GM18520 (cell line): Measurements from ENCODE around the gene MTARC1.

Experiments used
- ATAC-seq: cut with Tn5 transposase; IDR thresholded peaks from one replicate; pipeline ENCODE4 v1.9.1; 2021; ENCODE audit not compliant: unreplicated experiment

Gene MTARC1

DNA sequence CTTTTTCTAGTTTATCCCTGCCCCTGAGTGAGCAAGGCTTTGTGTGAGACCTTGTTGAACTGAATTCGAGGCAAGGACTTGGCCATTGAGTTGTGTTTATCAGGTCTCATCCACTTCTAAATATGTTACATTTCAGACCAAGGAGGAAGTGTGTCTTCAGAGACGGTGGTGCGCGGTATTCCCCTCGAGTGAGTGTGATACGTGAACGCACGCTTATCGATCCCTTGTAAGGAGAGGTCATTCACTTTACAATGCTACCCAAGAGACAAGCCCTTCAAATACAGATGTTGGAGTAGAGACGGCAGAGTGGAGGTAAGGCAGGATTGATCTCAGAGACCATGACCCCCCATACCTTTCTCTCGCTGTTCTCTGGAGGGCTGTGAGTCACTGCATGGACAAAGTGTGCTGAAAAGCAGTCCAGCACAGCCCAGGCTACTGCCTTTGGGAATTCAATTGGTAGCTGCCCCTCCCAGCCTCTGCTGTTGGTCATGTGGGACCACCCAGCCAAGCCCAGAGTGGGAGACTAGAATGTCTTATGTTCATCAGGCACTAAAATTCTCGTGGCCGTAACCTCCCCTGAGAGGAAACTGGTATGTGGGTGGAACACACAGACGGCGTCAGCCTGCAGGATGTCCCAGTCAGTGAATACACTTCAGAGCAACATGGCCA lies 16.3 kb upstream of the MTARC1 start:
- ATAC-seq, result peak; percentile 33

DNA sequence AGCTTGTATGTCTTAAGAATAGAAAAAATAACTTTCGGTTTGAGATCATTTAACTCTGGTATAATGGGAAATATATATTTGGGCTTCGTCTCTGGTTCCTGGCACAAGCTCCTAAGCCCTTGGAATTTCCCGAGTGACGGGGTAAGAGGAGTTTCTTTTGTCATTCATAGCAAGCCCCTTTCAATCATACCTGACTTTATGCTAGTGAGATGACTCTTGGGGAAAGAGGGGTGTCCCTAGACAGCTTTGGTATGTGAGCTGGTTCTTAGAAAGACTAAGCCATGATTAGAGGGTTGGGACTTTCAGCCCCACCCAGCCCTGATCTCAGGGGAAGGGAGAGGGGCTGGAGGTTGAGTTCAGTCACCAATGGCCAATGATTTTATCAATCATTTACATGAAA lies 13.9 kb upstream of the MTARC1 start:
- no peak for ATAC-seq

DNA sequence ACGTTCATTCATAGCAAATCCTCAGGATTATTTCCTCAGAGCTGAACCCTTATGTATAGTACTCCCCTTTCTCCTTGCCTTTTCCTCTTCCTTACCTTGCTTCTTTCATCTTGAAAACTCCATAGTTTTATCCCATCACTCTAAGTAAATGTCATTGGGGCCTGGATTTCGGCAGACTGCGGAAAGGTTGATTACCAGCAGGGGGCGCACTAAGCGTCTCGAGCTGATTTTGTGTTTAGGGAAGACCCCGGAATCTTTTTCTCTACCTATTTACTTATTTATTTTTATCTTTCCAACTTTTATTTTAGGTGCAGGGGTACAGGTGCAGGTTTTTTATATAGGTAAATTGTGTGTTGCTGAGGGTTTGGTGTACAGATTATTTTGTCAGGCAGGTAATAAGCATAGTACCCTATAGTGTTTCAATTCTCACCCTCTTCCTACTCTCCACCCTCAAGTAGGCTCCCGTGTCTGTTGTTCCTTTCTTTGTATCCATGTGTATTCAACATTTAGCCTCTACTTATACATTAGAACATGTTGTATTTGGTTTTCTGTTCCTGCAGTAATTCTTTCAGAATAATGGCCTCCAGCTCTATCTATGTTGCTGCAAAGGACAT lies 11.4 kb upstream of the MTARC1 start:
- ATAC-seq, result no peak

DNA sequence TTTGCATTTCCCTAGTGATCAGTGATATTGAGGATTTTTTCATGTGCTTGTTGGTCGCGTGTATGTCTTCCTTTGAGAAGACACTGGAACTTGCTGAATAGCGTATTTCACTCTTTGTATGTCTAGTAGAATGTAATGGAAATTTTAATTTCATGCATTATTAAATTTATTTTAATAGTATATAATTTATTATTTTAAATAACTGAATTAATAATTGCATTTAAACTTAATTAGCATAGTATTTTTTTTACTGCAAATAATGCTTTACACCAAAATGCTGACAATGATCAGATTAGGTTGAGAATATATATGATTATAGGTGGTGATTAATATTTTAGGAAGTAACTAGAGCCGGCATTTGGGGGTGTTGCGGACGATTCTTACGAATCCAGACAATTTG lies 10.5 kb upstream of the MTARC1 start:
- ATAC-seq, result no peak

DNA sequence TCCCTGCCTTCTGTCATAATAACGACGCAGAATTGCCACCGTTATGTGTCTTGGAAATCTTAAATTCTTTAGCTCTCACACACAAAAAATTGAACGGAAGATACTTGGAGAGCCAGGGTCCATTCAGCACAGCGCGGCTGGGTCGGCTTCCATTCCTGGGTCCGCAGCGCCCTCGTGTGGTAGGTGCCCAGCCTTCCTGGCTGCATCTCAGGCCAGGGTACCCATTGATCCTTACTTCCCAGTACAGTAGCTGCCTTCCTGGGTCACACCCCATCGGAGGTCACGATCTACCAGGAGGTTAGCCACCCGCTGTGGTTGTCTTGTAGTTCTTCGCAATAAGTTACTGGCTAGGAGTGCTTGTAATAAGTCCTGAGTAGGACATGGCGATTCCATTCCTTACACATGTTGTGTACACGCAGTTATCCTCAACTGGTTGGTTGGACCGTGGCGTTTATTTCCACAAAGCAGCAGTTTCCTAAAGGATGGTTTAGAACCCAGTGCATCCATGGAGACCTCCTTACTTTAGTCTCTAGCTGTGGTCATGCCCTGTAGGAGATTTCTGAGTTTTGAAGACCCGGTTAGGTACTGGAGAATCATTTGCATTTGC lies 9.9 kb upstream of the MTARC1 start:
- peak; percentile 42 for ATAC-seq

DNA sequence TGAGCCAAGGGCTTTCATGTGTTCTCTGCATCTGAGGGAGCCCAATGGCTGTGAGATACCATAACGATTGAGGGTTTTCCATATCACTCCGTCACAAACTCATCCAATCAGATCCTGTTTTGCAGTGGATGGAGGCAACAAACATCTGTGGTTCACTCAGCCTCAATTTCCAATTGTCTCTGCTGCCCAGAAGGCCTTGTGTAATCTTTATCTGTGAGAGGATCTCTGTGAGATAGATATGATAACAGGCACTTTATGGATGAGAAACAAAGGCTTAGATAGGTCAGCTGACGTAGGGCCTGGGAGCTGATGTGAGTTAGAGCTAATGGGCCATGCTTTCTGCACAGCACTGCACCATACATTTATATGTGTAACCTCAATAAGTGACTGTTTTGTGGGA lies 3.3 kb upstream of the MTARC1 start:
- ATAC-seq, result no peak

DNA sequence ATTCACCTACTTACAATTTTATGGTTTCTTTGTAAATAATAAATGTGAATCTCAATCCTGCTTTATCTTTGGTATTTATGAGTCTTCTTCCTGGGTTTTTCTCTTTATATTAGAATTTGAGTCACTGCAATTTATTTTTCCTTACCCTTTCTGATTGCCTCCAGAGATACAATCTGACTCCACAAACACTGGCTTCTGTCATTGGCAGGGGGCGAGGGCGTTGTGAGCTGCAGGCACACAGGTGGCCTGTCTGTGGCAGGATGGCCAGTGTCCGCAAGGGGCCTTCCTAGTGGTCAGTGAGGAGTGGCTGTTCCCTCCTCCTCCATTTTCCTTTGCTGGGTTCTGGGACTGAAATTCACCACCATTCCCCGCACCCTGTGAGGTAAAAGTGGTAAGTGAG lies 2.0 kb upstream of the MTARC1 start:
- ATAC-seq, result no peak

DNA sequence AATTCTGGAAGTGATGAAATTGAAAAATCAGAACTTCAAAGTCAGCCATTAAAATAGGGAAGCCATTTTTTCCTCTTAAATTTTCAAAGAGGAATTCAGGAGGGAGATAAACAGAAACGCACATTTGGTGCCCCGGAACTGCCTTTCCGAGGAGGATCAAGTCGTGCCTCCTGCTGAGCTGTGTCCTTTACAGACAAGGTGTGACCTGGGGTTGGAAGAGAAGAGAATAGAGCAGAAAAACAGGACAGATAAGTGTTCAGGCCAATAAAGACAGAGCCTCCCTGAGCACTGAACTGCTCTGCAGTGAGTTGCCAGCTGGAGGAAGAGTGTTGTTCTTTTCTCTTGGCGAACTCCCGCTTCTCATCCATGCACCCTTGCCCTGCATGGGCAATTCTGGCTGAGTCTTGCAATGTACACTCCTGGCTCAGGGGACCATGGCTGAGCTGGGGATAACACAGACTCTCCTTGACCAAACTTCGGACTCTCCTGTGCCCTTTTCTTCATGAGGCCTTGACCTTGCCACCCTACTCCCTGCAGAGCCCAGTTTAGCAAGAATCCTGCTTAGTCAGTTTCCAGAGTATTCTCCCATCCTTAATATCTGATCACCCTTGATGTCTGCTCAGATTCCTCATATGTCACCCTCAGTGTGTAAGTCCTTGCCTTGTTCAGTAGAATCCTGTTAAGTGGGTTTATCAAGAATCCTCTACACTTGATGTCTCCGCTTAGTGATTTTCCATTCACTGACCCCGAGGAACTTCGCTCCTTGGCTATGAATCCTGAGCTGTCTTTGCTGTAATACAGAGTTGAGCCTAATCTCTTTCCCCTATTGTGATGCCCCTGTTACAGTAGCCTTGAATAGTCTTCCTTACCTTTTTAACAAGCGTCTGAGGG lies 1.3 kb upstream of the MTARC1 start:
- no peak for ATAC-seq

DNA sequence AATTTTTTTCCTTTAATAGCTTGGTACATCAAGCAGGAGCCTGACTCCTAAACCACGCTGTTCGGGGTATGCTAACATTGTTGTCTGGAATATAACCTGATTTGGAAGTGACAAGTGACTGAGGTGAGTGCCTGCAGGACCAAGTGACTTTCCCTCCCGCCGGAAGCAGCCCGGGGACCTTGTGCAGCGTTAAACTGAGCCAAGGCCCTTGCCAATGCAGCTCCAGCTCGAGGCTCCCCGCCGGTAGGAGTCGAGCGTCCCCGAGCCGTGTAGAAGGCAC lies 716 bp upstream of the MTARC1 start:
- ATAC-seq, result no peak

DNA sequence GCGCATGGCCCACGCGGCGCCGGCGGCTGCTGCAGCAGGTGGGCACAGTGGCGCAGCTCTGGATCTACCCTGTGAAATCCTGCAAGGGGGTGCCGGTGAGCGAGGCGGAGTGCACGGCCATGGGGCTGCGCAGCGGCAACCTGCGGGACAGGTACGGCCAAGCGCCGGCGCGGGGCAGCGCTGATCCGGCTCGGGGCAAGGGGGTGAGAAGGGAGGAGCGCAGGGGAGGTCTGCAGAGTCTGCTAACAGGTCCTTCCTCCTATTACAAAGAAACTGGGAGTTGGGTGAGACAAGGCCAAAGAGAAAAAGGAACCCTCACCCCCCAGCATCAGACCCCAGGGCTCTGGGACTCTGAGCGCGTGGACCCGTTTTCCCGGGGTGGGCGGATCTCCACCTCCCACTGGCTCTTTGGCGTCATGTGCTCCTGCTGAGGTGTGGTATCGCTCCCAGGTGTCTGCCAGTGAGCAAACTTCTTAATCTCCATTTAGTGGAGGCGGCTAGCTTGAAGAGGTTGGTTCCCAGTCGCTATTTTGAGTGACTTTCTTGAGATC lies 431 bp downstream of the MTARC1 start:
- no peak for ATAC-seq

DNA sequence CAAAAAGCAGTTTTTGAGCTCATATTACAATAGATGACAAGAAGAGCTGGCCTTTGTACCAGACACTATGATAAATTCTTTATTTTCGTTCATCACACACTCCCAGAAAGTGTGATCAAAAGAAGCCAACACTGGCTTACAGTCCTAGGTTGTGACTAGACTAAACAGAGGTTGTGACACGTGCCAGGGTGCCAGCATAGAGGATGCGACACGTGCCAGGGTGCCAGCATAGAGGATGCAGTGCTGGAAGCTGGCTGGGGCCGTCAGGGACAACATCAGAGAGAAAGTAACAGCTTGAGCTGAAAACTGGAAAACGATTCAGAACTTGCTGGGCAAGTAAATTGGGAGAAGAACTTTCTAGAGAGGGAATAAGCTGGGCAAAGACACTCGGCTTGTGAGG lies 2.2 kb downstream of the MTARC1 start:
- no peak for ATAC-seq

DNA sequence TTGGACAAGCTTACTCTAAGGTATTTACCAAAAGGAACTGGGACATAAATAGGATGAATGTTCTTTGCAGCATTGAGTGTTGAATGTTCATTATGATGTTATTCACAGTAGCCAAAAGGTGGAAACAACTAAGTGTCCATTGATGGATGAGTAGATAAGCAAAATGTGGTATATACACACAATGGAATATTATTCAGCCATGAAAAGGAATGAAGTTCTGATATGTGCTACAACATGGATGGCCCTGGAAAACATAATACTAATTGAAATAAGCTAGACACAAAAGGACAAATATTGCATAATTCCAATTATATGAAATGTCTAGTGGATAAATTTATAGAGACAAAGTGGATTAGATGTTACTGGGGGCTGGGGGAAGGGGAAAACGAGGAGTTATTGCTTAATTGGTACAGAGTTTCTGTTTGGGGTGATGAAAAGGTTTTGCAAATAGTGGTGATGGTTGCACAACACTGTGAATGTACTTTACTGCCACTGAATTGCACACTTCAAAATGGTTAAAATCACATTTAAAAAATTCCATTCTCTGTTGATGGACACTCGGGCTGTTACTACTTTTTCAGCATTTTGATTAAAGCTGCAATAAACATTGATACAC lies 2.9 kb downstream of the MTARC1 start:
- ATAC-seq, result no peak

DNA sequence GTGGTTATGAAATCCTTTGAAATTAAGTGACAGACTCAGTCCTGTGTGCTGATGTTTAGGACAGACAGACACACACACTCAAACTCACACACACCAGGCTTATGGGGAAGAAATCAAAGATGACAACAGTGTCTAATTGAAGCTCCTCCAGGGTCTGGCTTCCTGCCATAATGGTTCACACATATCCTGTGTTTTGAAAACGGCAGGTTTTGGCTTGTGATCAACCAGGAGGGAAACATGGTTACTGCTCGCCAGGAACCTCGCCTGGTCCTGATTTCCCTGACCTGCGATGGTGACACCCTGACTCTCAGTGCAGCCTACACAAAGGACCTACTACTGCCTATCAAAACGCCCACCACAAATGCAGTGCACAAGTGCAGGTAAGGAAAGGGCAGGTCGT lies 4.6 kb downstream of the MTARC1 start:
- no peak for ATAC-seq

DNA sequence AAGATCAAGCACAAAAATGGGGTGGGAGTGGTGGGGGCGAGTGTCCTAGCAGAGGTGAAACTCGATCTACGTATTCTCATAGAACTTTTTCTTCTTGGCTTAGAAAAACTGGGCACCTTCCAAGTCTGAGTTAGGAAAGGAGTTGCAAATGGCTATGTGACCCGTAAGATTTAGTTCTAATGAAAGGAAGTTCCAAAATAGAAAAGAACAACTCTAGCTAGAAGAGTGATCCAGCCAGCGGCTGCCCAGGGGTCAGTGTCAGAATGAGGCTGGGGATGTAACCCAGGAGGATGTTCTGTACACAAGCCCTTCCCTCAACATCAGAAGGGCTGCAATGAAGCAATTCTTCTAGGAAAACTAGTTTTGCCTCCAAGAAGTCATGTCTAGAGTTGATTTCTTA lies 5.2 kb downstream of the MTARC1 start:
- ATAC-seq, result no peak

DNA sequence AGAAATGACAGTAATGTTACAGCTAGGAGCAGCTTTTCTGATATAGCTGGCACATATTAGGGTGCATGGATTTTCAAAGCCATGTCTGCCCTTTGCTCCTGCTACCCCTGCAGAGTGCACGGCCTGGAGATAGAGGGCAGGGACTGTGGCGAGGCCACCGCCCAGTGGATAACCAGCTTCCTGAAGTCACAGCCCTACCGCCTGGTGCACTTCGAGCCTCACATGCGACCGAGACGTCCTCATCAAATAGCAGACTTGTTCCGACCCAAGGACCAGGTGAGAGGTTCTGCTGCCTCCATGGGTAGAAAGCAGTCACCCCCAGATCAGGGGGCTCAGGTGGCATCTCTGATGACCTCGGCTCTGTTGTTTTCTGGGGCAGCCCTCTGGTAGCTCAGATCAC lies 9.8 kb downstream of the MTARC1 start:
- no peak for ATAC-seq

DNA sequence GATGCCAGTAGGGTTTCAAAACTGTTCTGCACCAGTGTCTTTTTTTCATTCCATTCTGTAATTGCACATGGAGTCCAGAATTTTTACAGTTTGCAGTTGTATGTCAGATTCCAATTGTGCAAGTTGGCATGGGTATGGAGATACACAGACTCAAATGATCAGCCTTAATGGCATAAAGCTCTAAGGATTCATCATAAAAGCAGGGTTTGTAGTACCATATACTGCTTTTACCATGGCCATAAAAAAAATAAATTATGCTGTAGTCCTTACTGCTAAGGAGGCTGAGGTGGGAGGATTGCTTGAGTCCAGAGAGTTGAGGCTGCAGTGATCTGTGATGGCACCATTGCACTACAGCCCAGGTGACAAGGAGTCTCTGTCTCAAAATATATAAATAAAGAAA lies 10.3 kb downstream of the MTARC1 start:
- no peak for ATAC-seq

DNA sequence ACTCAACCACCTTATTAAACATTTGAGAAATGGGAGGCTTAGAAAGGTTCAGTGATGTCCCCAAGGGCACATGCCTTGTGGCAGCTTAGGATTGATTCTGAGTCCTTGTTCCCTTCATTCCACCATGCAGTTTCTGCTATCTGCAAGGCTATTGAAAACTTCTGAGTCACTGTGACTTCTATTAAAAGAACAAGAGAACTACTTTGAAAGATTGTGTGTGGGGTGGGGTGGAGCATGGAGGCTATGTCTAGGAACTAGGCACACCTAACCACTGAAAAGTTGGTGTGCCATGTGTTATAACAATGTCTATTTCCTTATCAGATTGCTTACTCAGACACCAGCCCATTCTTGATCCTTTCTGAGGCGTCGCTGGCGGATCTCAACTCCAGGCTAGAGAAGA lies 10.8 kb downstream of the MTARC1 start:
- no peak for ATAC-seq

DNA sequence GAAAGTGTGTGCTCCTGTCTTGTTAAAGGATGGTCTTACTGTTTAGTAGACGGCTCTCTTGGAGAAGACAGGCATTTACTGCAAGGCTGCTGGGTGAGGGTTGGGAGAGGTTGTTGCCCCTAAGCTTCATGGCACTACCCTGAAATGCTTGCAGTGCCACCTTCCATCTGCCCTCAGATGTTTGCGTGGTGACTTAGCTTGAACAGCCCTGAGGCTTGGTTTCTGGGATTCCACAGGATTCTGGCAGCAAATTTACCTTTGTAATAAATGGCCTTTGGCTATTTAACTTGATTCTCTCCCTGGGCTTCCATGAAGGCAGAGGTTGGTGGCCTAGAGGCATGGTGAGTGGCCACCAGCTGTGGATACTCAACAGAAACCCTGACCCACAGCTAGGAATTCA lies 11.6 kb downstream of the MTARC1 start:
- no peak for ATAC-seq

DNA sequence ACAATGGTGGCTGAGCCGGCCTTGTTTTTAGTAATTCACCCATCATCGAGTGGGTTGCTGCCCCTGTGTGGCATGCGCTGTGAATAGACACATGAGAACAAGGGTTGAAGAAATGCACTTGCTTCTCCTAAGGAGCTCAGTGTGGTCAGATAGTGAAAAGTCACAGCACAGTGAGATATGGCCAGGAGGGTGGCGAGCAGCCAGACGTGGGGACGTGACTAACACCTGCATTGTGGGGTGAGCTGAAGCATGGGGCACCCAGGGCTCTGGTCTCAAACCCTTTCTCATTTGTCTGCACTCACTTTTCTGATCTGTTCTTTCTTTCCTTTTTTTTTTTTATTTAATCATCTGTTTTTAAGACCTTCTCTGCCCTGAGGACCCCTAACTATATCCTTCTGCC lies 13.5 kb downstream of the MTARC1 start:
- ATAC-seq, result no peak

DNA sequence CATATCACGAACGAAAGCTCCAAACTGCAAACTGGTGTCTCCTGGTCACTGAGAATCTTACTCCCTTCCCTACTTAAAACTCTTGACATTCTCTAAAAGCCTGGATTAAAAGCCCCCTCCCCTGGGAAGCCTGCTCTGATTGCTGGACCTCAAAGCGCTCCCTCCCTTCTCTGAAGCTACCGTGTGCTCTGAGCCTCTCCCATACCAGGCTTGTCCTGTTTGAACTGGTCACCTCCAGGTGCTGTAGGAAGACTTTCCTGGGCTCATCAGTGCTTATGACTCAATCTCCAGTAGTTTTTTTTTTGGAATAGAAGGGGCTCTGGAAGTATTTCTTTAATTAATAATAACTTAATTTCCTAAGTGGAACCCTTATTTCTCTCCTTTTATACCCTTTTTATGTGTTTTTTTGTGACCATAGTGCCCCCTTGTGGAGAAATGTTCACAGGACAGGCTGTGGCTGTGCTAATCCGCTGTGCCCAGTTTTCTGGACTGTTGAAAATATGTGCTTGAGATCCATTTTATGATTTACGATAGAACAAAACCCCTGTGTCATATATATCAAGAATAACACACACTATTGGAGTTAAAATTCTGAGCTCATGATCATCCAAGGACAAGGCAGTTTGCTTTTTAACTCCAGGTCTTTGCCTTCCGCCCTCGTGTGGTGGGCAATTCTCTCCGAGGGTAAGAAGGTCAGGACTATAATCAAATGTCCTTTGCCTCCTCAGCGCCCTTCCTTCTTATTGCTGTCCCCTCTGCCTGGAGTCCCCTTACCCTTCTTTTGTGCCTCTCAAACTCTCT lies 16.9 kb downstream of the MTARC1 start:
- ATAC-seq, result no peak

DNA sequence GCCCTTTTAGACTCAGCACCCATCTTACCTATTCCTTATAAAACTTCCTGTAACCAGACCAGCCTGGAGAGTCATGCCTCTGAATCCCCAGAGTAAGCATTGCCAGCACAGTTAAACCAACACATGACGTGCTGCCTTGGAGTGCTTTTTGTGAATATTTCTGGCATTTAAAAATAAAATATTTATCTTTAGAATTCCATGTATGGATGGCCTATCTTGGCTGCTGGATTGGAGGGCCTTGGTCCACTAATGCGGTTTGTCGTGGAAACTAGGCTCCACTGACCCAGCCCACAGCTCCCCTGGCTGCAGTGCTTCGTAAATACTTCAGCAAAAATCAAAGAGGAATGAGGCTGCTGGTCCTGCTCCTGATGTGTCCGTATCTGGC lies 17.5 kb downstream of the MTARC1 start:
- no peak for ATAC-seq
